DOHH2 (cell line): ENCODE data around the gene GNPAT.

Experiments
- EZH2phosphoT487 ChIP-seq: fragments of 200-600 bp; sonication (generic); IDR thresholded peaks from 2 replicates; pipeline ENCODE4 v1.6.1; 2017; ENCODE audit warnings: borderline replicate concordance, mild to moderate bottlenecking, antibody characterized with exemption, low read length, moderate library complexity, mixed read lengths
- TF ChIP-seq, protein P1 (sequence below): fragments of 200-600 bp; sonication (generic); IDR thresholded peaks from one replicate; pipeline ENCODE4 v1.5.1; 2014; ENCODE audit warnings: antibody characterized with exemption, mild to moderate bottlenecking, low read depth, low read length; ENCODE audit not compliant: poor library complexity, severe bottlenecking

- TF ChIP-seq, protein P1, sequence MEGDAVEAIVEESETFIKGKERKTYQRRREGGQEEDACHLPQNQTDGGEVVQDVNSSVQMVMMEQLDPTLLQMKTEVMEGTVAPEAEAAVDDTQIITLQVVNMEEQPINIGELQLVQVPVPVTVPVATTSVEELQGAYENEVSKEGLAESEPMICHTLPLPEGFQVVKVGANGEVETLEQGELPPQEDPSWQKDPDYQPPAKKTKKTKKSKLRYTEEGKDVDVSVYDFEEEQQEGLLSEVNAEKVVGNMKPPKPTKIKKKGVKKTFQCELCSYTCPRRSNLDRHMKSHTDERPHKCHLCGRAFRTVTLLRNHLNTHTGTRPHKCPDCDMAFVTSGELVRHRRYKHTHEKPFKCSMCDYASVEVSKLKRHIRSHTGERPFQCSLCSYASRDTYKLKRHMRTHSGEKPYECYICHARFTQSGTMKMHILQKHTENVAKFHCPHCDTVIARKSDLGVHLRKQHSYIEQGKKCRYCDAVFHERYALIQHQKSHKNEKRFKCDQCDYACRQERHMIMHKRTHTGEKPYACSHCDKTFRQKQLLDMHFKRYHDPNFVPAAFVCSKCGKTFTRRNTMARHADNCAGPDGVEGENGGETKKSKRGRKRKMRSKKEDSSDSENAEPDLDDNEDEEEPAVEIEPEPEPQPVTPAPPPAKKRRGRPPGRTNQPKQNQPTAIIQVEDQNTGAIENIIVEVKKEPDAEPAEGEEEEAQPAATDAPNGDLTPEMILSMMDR = no peak
- TF ChIP-seq EZH2phosphoT487 = no peak
These were observed 24.5 kb upstream of the GNPAT start for GRCh38 chr1:231216498-231216897.
